Fibroblast of lung (primary cell): ENCODE measurements around the gene UPK3B. TPM values are rescaled to one million over a fixed set of nuclear protein-coding genes. Genes with fewer than 3 reads are reported as not detected.
"Not testable (repeated sequence)": the region's sequence is repeated elsewhere in the genome, so short reads cannot be mapped to it uniquely, and the experiment has no call there.

ENCODE experiments used
- DNase-seq, 2 donors: peaks; one replicate each; pipeline versions ENCODE4 v3.0.0 to v3.0.0-alpha.2; 2010; ENCODE audit warnings: low read depth in 2 of 2
- H2AFZ ChIP-seq: 2 replicates; pipeline ENCODE4 v1.5.1; 2012; ENCODE audit warnings: low read length, control low read depth, inconsistent platforms
- H3K27ac ChIP-seq: 2 replicates; pipeline ENCODE4 v1.5.1; 2011; ENCODE audit warnings: low read length, control low read depth; ENCODE audit not compliant: insufficient read depth
- H3K27me3 ChIP-seq: 2 replicates; pipeline ENCODE4 v1.5.1; 2011; ENCODE audit warnings: mild to moderate bottlenecking, low read length; ENCODE audit not compliant: control insufficient read depth, insufficient read depth
- H3K36me3 ChIP-seq: 2 replicates; pipeline ENCODE4 v1.5.1; 2011; ENCODE audit warnings: low read length; ENCODE audit not compliant: control insufficient read depth, insufficient read depth
- H3K4me1 ChIP-seq: 2 replicates; pipeline ENCODE4 v1.5.1; 2011; ENCODE audit warnings: low read length; ENCODE audit not compliant: control insufficient read depth, insufficient read depth; ENCODE audit errors: extremely low read depth
- H3K4me2 ChIP-seq: 2 replicates; pipeline ENCODE4 v1.5.1; 2011; ENCODE audit warnings: low read length, control low read depth; ENCODE audit not compliant: insufficient read depth; ENCODE audit errors: extremely low read depth
- H3K4me3 ChIP-seq, 4 experiments: fragments of 200-600 bp in 1 of 4; sonication (generic) in 1 of 4; replicated peaks in 1 of 4; 2 replicates each; pipeline ENCODE4 v1.5.1; 2011 to 2016; ENCODE audit warnings: low read length in 4 of 4, low read depth in 3 of 4, mild to moderate bottlenecking in 3 of 4, control low read depth in 2 of 4, inconsistent platforms in 1 of 4, mixed read lengths in 1 of 4; ENCODE audit not compliant: insufficient read depth in 1 of 4; ENCODE audit errors: control extremely low read depth in 1 of 4
- H3K79me2 ChIP-seq: 2 replicates; pipeline ENCODE4 v1.5.1; 2012; ENCODE audit warnings: mild to moderate bottlenecking, low read length, inconsistent platforms; ENCODE audit not compliant: control insufficient read depth, insufficient read depth
- H3K9ac ChIP-seq: 2 replicates; pipeline ENCODE4 v1.5.1; 2011; ENCODE audit warnings: mild to moderate bottlenecking, low read length, control low read depth; ENCODE audit not compliant: insufficient read depth
- H3K9me3 ChIP-seq: 2 replicates; pipeline ENCODE4 v1.5.1; 2012; ENCODE audit warnings: low read depth, low read length; ENCODE audit not compliant: control insufficient read depth, insufficient read depth
- H4K20me1 ChIP-seq: 2 replicates; pipeline ENCODE4 v1.5.1; 2011; ENCODE audit warnings: low read length; ENCODE audit not compliant: control insufficient read depth, insufficient read depth; ENCODE audit errors: extremely low read depth
- polyA plus RNA-seq, 2 donors: library from polyadenylated mRNA; depleted of rRNA in 1 of 2; stranded (reverse) in 1 of 2; unstranded in 1 of 2; fragments of >200 nt; gene quantifications; 2 replicates each; pipeline ENCODE4 v1.2.1, GENCODE V29; 2011 to 2012; ENCODE audit warnings: missing spikeins in 1 of 2
- total RNA-seq: library from RNA; depleted of rRNA; stranded (reverse); fragments of >200 nt; gene quantifications from 2 replicates; pipeline ENCODE4 v1.2.1, GENCODE V29; 2014

Gene UPK3B
- total and polyA plus RNA-seq, 2 donors (not counting 1 experiment from before 2014, with no cell fraction given) = 0.50 TPM; not detected in 1

- not testable (repeated sequence) for H4K20me1 ChIP-seq, H3K79me2 ChIP-seq, H3K9me3 ChIP-seq, H3K9ac ChIP-seq, H3K27ac ChIP-seq, H3K4me2 ChIP-seq, H3K27me3 ChIP-seq, H3K4me1 ChIP-seq, H3K36me3 ChIP-seq, H2AFZ ChIP-seq, H3K4me3 ChIP-seq, DNase-seq
Observed at GRCh38 chr7:76479628-76480027, 30.7 kb upstream of the UPK3B start.

GRCh38 chr7:76480403-76481253 lies 29.7 kb upstream of the UPK3B start:
- not testable (repeated sequence) for H4K20me1 ChIP-seq, H2AFZ ChIP-seq, H3K4me2 ChIP-seq, H3K27ac ChIP-seq, H3K36me3 ChIP-seq, H3K9ac ChIP-seq, H3K4me3 ChIP-seq, DNase-seq, H3K4me1 ChIP-seq, H3K9me3 ChIP-seq, H3K79me2 ChIP-seq, H3K27me3 ChIP-seq

GRCh38 chr7:76482660-76483059 lies 27.7 kb upstream of the UPK3B start:
- not testable (repeated sequence) for H3K79me2 ChIP-seq, DNase-seq, H3K4me2 ChIP-seq, H3K4me1 ChIP-seq, H3K9me3 ChIP-seq, H3K27me3 ChIP-seq, H3K9ac ChIP-seq, H4K20me1 ChIP-seq, H2AFZ ChIP-seq, H3K27ac ChIP-seq, H3K4me3 ChIP-seq, H3K36me3 ChIP-seq

- not testable (repeated sequence) for H3K27me3 ChIP-seq, H3K9me3 ChIP-seq, H3K27ac ChIP-seq, H3K4me1 ChIP-seq, H4K20me1 ChIP-seq, H3K79me2 ChIP-seq, DNase-seq, H2AFZ ChIP-seq, H3K4me3 ChIP-seq, H3K4me2 ChIP-seq, H3K36me3 ChIP-seq, H3K9ac ChIP-seq
Observed at GRCh38 chr7:76483081-76483480, 27.3 kb upstream of the UPK3B start.

- H3K27me3 ChIP-seq, DNase-seq, H3K27ac ChIP-seq, H3K9me3 ChIP-seq, H2AFZ ChIP-seq, H3K79me2 ChIP-seq, H3K4me3 ChIP-seq, H3K9ac ChIP-seq, H3K36me3 ChIP-seq, H4K20me1 ChIP-seq, H3K4me1 ChIP-seq, H3K4me2 ChIP-seq: not testable (repeated sequence)
Observed at GRCh38 chr7:76484456-76484855, 25.9 kb upstream of the UPK3B start.

- H3K4me1 ChIP-seq, H3K4me3 ChIP-seq, H3K27me3 ChIP-seq, H2AFZ ChIP-seq, H3K36me3 ChIP-seq, H3K79me2 ChIP-seq, H3K9me3 ChIP-seq, H3K9ac ChIP-seq, DNase-seq, H3K27ac ChIP-seq, H3K4me2 ChIP-seq, H4K20me1 ChIP-seq: not testable (repeated sequence)
Observed at GRCh38 chr7:76485822-76486610, 24.3 kb upstream of the UPK3B start.
